Cardiac fibroblast (primary cell): Measurements from ENCODE around the gene BGLAP.

ENCODE experiments used
- DNase-seq, 2 donors: peaks; one replicate each; pipeline versions ENCODE4 v3.0.0 to v3.0.0-alpha.2; 2010; ENCODE audit warnings: low read depth in 2 of 2
- H3K4me3 ChIP-seq, 2 donors: replicated peaks in 1 of 2; 1 replicate in 1 of 2; 2 replicates in 1 of 2; pipeline ENCODE4 v1.5.1; 2011; ENCODE audit warnings: low read depth in 2 of 2, low read length in 2 of 2, mild to moderate bottlenecking in 2 of 2, moderate library complexity in 1 of 2
- TF ChIP-seq, protein P1 (sequence below): IDR thresholded peaks from one replicate; pipeline ENCODE4 v1.5.1; 2011; ENCODE audit warnings: low read depth, mild to moderate bottlenecking, low read length, inconsistent platforms

Gene BGLAP

DNA sequence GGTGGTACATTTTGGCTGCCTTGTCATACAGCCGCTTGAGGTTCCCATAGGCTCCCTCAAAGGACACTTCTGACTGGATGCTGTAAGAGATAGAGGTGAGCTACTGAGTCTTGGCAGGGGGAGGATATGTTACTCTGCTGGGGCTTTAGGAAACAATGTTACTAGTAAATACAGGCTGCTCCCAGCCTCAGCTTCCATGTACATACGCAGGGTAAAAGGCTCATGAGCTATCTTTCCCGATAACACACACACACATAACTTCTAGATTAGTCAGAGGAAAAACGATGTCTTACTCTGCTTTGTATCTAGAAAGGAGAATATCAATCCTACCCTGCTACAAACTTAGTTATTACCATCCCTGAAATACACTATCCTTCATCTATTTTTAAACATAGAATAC, 26.4 kb downstream of the BGLAP start:
- TF ChIP-seq, protein P1, sequence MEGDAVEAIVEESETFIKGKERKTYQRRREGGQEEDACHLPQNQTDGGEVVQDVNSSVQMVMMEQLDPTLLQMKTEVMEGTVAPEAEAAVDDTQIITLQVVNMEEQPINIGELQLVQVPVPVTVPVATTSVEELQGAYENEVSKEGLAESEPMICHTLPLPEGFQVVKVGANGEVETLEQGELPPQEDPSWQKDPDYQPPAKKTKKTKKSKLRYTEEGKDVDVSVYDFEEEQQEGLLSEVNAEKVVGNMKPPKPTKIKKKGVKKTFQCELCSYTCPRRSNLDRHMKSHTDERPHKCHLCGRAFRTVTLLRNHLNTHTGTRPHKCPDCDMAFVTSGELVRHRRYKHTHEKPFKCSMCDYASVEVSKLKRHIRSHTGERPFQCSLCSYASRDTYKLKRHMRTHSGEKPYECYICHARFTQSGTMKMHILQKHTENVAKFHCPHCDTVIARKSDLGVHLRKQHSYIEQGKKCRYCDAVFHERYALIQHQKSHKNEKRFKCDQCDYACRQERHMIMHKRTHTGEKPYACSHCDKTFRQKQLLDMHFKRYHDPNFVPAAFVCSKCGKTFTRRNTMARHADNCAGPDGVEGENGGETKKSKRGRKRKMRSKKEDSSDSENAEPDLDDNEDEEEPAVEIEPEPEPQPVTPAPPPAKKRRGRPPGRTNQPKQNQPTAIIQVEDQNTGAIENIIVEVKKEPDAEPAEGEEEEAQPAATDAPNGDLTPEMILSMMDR, result no peak
- peak; percentile 33 to 60 for DNase-seq
- no peak overlapping the region for H3K4me3 ChIP-seq

DNA sequence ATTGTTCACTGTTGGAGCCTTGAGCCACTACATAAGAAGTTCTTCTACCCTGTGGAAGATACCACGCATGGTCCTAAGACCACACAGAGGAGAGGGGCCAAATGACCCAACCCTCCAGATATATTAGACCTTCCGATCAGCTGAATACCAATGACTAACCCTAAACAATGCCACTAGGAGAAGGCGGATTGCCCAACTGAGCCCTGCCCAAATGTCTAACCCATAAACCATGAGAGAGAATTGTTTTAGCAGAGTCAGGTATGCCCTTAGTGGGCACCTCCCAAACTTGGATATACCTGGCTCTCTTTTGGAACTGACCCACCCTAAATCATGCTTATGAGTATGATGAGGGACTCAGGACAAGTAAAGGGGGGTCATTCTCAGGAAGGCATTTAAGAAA, 28.3 kb downstream of the BGLAP start:
- no peak for DNase-seq
- no peak overlapping the region for H3K4me3 ChIP-seq
- TF ChIP-seq, protein P1, result no peak

GRCh38 chr1:156276532-156276931, 34.5 kb downstream of the BGLAP start:
- no peak overlapping the region for H3K4me3 ChIP-seq
- TF ChIP-seq, protein P1, result no peak
- DNase-seq, result peak in 1 of 2 donors; percentile 71

DNA sequence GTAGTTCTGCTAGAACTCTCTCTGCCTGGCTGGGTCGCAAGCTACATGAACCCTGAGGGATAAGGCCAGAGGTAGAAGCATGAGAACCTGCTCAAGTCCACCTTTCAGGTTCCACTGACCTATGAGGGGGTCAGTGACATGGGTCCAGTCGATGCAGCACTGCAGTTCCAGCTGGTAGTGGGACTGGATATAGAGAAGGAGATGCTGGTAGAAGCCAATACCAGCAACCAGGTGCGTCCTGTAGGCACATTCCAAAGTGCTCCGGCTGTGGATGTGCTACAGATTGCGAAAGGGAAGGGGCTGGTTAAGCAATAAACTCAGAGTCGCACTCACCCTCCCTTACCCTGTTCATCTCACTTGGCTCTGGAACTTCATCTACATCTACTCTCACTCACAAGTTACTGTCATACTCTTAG, 35.0 kb downstream of the BGLAP start:
- DNase-seq, result peak; percentile 49 to 57
- TF ChIP-seq, protein P1, result no peak
- no peak overlapping the region for H3K4me3 ChIP-seq

GRCh38 chr1:156279837-156280236, 37.9 kb downstream of the BGLAP start:
- no peak for DNase-seq
- no peak overlapping the region for H3K4me3 ChIP-seq
- TF ChIP-seq, protein P1, result no peak

DNA sequence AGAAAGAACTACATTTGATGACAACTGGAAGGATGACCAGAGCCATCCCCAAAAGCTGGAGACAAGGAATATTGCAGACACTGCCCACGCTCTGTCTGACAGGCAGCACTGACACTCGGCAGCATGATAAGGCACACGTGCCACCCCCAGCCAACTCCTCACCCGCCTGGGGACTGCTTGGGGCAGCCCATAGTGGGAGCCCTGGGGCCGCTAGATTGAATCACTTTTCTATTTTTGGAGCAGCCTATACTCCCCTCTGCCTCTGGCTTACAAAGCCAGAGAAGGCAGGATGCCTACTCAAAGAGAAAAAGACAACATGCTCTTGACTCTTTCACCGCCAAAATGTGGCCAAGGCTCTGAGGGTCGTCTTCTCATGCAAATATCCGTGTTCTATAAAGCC, 39.3 kb downstream of the BGLAP start:
- TF ChIP-seq, protein P1, result peak; percentile 9
- DNase-seq, result peak; percentile 61

DNA sequence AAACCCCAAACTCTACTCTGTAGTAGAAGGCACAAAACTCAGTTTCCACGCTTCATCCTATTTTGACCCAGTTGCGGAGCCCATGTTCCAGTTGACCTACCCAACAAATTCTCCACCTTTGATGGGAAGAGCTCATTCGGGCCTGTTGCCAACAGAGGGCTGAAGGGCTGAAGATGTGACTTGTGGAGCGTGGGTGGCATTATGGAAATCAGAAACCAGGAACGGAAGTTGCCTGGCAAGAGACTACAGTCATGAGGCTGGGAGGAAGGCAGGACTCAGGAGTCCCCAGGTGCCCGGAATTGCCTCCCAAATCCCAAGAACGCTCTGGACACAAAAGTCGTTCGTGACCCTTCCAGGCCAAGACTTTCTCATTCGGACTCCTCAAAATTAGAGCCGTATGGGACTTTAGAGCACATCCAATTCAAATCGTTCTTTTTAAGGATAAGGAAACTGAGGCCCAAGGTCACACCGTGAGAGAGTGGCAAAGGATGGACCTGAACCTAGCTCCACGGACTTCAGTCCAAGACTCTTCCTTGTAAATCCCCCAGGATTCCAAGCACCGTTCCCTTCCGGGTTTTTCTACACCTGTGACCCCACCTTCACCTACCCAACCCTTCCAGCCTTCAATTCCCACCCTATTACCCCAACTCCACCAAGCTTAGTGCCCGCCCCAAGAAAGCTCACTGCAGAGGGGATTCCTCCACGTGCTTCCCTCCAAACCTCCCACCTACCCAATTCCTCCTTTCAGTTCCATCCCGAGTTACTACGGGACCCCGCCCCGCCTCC, 39.9 kb downstream of the BGLAP start:
- TF ChIP-seq, protein P1, result no peak
- H3K4me3 ChIP-seq, result peak overlapping the region; percentile 87 to 90
- peak; percentile 25 to 28 for DNase-seq

More for the DNA sequence above, 39.3 kb downstream of the BGLAP start:
- peak overlapping the region; percentile 87 to 90 for H3K4me3 ChIP-seq
